GM23338 (cell line): Measurements from ENCODE around the gene MAN1B1. TPM values are rescaled to one million over a fixed set of nuclear protein-coding genes. Genes with fewer than 3 reads are reported as not detected.

Source experiments
- ATAC-seq: fragments of 200-7000 bp; cut with Tn5 transposase; 3 replicates; pipeline ENCODE4 v1.9.1; 2020
- DNase-seq: peaks from one replicate; pipeline ENCODE4 v3.0.0-alpha.2; 2015; ENCODE audit warnings: low spot score
- H2AFZ ChIP-seq: fragments of 200-600 bp; sonication (generic); 2 replicates; pipeline ENCODE4 v1.8.0; 2016; ENCODE audit warnings: antibody characterized with exemption, mild to moderate bottlenecking, moderate library complexity
- H3F3A ChIP-seq: fragments of 200-600 bp; sonication (generic); replicated peaks from 2 replicates; pipeline ENCODE4 v1.8.0; 2017; ENCODE audit warnings: antibody characterized with exemption, mixed run types, low read depth
- H3K27ac ChIP-seq: fragments of 200-600 bp; sonication (generic); 2 replicates; pipeline ENCODE4 v1.6.1; 2016; ENCODE audit warnings: low read depth
- H3K27me3 ChIP-seq: fragments of 200-600 bp; sonication (generic); 2 replicates; pipeline ENCODE4 v1.8.0; 2016; ENCODE audit warnings: mild to moderate bottlenecking, mixed run types, moderate library complexity; ENCODE audit not compliant: insufficient read depth
- H3K36me3 ChIP-seq: fragments of 200-600 bp; sonication (generic); 2 replicates; pipeline ENCODE4 v1.8.0; 2016; ENCODE audit warnings: mild to moderate bottlenecking; ENCODE audit not compliant: insufficient read depth
- H3K4me1 ChIP-seq: fragments of 200-600 bp; sonication (generic); 2 replicates; pipeline ENCODE4 v1.8.0; 2016; ENCODE audit warnings: mild to moderate bottlenecking, moderate library complexity; ENCODE audit not compliant: insufficient read depth
- H3K4me2 ChIP-seq: fragments of 200-600 bp; sonication (generic); 2 replicates; pipeline ENCODE4 v1.7.1; 2017; ENCODE audit warnings: mixed run types
- H3K4me3 ChIP-seq: fragments of 200-600 bp; sonication (generic); 2 replicates; pipeline ENCODE4 v1.6.1; 2016; ENCODE audit warnings: mixed run types
- H3K79me2 ChIP-seq: fragments of 200-600 bp; sonication (generic); replicated peaks from 2 replicates; pipeline ENCODE4 v1.8.0; 2017; ENCODE audit warnings: mild to moderate bottlenecking; ENCODE audit not compliant: insufficient read depth
- H3K9me2 ChIP-seq: fragments of 200-600 bp; sonication (generic); 2 replicates; pipeline ENCODE4 v1.8.0; 2017; ENCODE audit not compliant: insufficient read depth
- H4K20me1 ChIP-seq: fragments of 200-600 bp; sonication (generic); replicated peaks from 2 replicates; pipeline ENCODE4 v1.8.0; 2017; ENCODE audit warnings: mild to moderate bottlenecking; ENCODE audit not compliant: insufficient read depth
- H3K27ac Mint-ChIP-seq: 2 replicates; pipeline ENCODE4 v1.8.0; 2020; ENCODE audit warnings: inconsistent platforms, mild to moderate bottlenecking, moderate library complexity, mixed read lengths
- H3K27me3 Mint-ChIP-seq: 3 replicates; pipeline ENCODE4 v1.8.0; 2022; ENCODE audit warnings: low read depth, mild to moderate bottlenecking, moderate library complexity, mixed read lengths, inconsistent platforms; ENCODE audit not compliant: insufficient read depth, poor library complexity
- H3K36me3 Mint-ChIP-seq: 3 replicates; pipeline ENCODE4 v1.8.0; 2021; ENCODE audit warnings: low read depth, mild to moderate bottlenecking, inconsistent platforms, moderate library complexity, mixed read lengths
- H3K4me1 Mint-ChIP-seq: 3 replicates; pipeline ENCODE4 v1.8.0; 2020; ENCODE audit warnings: mild to moderate bottlenecking, inconsistent platforms, mixed read lengths
- H3K4me3 Mint-ChIP-seq: 3 replicates; pipeline ENCODE4 v1.8.0; 2021; ENCODE audit warnings: moderate library complexity, mild to moderate bottlenecking, inconsistent platforms, mixed read lengths
- H3K9me3 Mint-ChIP-seq: 3 replicates; pipeline ENCODE4 v1.8.0; 2020; ENCODE audit warnings: moderate library complexity, mild to moderate bottlenecking, inconsistent platforms, mixed read lengths
- EZH2 ChIP-seq: fragments of 200-600 bp; sonication (generic); IDR thresholded peaks from one replicate; pipeline ENCODE4 v1.8.0; 2017; ENCODE audit warnings: antibody characterized with exemption, mild to moderate bottlenecking, low read depth; ENCODE audit not compliant: unreplicated experiment
- EZH2phosphoT487 ChIP-seq: fragments of 200-600 bp; sonication (generic); IDR thresholded peaks from one replicate; pipeline ENCODE4 v1.8.1; 2018; ENCODE audit warnings: antibody characterized with exemption; ENCODE audit not compliant: unreplicated experiment
- JUNB ChIP-seq: IDR thresholded peaks from one replicate; pipeline ENCODE4 v1.6.1; 2016; ENCODE audit warnings: antibody characterized with exemption; ENCODE audit not compliant: unreplicated experiment
- NANOG ChIP-seq: IDR thresholded peaks from 2 replicates; pipeline ENCODE4 v1.6.1; 2016; ENCODE audit warnings: antibody characterized with exemption, borderline replicate concordance
- POLR2AphosphoS5 ChIP-seq: IDR thresholded peaks from 2 replicates; pipeline ENCODE4 v1.6.1; 2016; ENCODE audit warnings: antibody characterized with exemption, low read depth
- STAT1 ChIP-seq: IDR thresholded peaks from one replicate; pipeline ENCODE4 v1.6.1; 2016; ENCODE audit warnings: antibody characterized with exemption; ENCODE audit not compliant: unreplicated experiment
- ZNF114 ChIP-seq: fragments of 250-450 bp; sonication (Bioruptor Pico); IDR thresholded peaks from 2 replicates; pipeline ENCODE4 v1.5.0; 2020; ENCODE audit warnings: mild to moderate bottlenecking, moderate library complexity
- ZNF331 ChIP-seq: fragments of 250-450 bp; sonication (Bioruptor Pico); IDR thresholded peaks from 2 replicates; pipeline ENCODE4 v1.5.0; 2020; ENCODE audit warnings: low read depth, mild to moderate bottlenecking, moderate library complexity
- polyA plus RNA-seq: library from polyadenylated mRNA; unstranded; fragments of >200 nt; fragmentation: Nextera tagmentation; extraction: Ambion mirVana; gene quantifications from 2 replicates; pipeline ENCODE4 v1.2.1, GENCODE V29; 2016
- total RNA-seq: library from RNA; depleted of rRNA; stranded (reverse); fragments of >200 nt; shearing (Covaris generic); gene quantifications from 2 replicates; pipeline ENCODE4 v1.2.3, GENCODE V29; 2014
- TF ChIP-seq, protein P1 (sequence below): IDR thresholded peaks from 2 replicates; pipeline ENCODE4 v1.6.1; 2016; ENCODE audit warnings: antibody characterized with exemption
- TF ChIP-seq, protein P2 (sequence below): IDR thresholded peaks from one replicate; pipeline ENCODE4 v1.6.1; 2018; ENCODE audit warnings: antibody characterized with exemption; ENCODE audit not compliant: unreplicated experiment
- TF ChIP-seq, protein P3 (sequence below), 2 experiments: fragments of 200-600 bp in 1 of 2; sonication (generic) in 1 of 2; conservative IDR thresholded peaks; 2 replicates each; pipeline versions ENCODE4 v1.5.1 to v1.6.1; 2016 to 2017; ENCODE audit warnings: antibody characterized with exemption in 2 of 2, low read depth in 2 of 2, mild to moderate bottlenecking in 2 of 2, moderate library complexity in 1 of 2

The MAN1B1 gene
- total and polyA plus RNA-seq, 2 experiments from 2014 or later, result 15.7 to 39.9 TPM

DNA sequence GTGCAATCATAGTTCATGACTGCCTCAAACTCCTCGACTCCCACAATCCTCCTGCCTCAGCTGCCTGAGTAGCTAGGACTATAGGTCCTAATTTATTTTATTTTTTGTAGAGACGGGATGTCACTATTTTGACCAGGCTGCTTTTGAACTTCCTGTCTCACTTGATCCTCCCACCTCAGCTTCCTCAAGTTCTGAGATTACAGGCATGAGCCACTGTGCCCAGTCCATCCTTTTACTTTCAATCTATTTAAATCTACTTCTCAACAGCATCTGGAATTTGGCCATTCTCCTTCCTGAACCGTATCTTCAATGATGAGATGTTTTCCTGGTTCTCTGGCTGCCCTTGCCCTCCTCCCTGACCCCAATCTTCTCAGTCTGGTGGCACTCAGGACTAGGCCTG, 40.0 kb downstream of the MAN1B1 start (continued):
- TF ChIP-seq NANOG, result no peak
- no peak for TF ChIP-seq JUNB
- TF ChIP-seq, protein P1, sequence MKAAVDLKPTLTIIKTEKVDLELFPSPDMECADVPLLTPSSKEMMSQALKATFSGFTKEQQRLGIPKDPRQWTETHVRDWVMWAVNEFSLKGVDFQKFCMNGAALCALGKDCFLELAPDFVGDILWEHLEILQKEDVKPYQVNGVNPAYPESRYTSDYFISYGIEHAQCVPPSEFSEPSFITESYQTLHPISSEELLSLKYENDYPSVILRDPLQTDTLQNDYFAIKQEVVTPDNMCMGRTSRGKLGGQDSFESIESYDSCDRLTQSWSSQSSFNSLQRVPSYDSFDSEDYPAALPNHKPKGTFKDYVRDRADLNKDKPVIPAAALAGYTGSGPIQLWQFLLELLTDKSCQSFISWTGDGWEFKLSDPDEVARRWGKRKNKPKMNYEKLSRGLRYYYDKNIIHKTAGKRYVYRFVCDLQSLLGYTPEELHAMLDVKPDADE, result no peak
- TF ChIP-seq, protein P2, sequence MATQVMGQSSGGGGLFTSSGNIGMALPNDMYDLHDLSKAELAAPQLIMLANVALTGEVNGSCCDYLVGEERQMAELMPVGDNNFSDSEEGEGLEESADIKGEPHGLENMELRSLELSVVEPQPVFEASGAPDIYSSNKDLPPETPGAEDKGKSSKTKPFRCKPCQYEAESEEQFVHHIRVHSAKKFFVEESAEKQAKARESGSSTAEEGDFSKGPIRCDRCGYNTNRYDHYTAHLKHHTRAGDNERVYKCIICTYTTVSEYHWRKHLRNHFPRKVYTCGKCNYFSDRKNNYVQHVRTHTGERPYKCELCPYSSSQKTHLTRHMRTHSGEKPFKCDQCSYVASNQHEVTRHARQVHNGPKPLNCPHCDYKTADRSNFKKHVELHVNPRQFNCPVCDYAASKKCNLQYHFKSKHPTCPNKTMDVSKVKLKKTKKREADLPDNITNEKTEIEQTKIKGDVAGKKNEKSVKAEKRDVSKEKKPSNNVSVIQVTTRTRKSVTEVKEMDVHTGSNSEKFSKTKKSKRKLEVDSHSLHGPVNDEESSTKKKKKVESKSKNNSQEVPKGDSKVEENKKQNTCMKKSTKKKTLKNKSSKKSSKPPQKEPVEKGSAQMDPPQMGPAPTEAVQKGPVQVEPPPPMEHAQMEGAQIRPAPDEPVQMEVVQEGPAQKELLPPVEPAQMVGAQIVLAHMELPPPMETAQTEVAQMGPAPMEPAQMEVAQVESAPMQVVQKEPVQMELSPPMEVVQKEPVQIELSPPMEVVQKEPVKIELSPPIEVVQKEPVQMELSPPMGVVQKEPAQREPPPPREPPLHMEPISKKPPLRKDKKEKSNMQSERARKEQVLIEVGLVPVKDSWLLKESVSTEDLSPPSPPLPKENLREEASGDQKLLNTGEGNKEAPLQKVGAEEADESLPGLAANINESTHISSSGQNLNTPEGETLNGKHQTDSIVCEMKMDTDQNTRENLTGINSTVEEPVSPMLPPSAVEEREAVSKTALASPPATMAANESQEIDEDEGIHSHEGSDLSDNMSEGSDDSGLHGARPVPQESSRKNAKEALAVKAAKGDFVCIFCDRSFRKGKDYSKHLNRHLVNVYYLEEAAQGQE, result no peak

DNA sequence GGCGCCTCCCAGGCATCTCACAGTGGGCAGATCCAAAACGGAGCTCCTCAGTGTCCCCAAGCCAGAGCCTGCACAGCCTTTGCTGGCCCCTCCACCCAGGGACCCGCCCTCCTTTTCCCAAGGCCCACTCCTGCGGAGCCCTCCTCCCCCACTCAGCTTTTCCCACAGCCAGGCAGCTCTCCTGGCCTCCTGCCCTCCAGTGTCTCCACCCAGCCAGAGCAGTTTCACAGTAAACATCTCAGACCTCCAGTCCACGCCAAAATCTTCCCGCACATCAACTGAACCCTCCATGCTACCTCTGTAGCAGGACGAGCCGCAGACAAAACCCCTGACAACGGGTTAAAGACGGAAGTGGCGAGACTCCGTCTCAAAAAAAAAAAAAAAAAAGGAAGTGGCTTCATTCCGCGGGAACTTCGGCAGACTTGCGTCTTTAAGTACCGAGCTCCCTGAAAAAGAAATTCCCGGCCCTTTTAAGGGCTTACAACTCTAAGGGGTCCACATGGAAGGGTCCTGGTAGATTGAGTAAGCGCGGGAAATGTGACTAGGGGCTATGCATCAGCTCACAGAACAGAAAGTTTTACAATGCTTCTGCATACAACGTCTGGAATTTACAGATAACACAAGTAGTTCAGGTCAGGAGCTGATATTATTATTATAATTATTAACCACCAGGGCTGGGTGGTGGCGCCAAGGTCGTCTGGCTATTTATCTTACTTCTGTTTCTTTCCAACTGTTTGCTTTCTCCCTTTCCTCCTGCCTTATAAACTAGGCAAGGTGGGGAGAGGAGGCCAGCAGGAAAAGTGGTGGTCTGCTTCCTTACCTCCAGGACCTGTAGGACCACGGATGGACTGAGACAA, 40.7 kb downstream of the MAN1B1 start:
- Histone ChIP-seq H3K27ac (no peak overlapping the region), H4K20me1 (no peaks in the 10 kb centered on the region; the same call in 1 of the 2 replicates), H3K4me1 (peaks cover 10% of the 10 kb centered on the region; the same call in 1 of the 2 replicates), H3K4me2 (no peak overlapping the region), H3K79me2 (0 out of 2 replicates have a peak, but pooled peaks cover 8% of the 10 kb centered on the region), H2AFZ (no peak overlapping the region), H3F3A (peaks cover 8% of the 10 kb centered on the region), H3K9me2 (no peaks in the 10 kb centered on the region), H3K27me3 (peaks cover 21% of the 10 kb centered on the region), H3K36me3 (no peaks in the 10 kb centered on the region), H3K4me3 (no peak overlapping the region)
- Mint-ChIP-seq H3K27ac (no peak overlapping the region), H3K4me1 (peaks cover 15% of the 10 kb centered on the region), H3K36me3 (no peaks in the 10 kb centered on the region; the same call in 2 of the 3 replicates), H3K4me3 (peak overlapping the region; percentile 89), H3K9me3 (no peaks in the 10 kb centered on the region; the same call in 2 of the 3 replicates), H3K27me3 (peaks cover 8% of the 10 kb centered on the region)
- DNase-seq (no peak), ATAC-seq (no peak)
- TF ChIP-seq, protein P2, result no peak
- TF ChIP-seq EZH2phosphoT487, result no peak
- no peak for TF ChIP-seq POLR2AphosphoS5
- no peak for TF ChIP-seq NANOG
- TF ChIP-seq, protein P3, sequence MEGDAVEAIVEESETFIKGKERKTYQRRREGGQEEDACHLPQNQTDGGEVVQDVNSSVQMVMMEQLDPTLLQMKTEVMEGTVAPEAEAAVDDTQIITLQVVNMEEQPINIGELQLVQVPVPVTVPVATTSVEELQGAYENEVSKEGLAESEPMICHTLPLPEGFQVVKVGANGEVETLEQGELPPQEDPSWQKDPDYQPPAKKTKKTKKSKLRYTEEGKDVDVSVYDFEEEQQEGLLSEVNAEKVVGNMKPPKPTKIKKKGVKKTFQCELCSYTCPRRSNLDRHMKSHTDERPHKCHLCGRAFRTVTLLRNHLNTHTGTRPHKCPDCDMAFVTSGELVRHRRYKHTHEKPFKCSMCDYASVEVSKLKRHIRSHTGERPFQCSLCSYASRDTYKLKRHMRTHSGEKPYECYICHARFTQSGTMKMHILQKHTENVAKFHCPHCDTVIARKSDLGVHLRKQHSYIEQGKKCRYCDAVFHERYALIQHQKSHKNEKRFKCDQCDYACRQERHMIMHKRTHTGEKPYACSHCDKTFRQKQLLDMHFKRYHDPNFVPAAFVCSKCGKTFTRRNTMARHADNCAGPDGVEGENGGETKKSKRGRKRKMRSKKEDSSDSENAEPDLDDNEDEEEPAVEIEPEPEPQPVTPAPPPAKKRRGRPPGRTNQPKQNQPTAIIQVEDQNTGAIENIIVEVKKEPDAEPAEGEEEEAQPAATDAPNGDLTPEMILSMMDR (conservative IDR thresholded peaks at IDR 0.05; ENCODE audit: low read depth in 2 of 2), result no peak
- TF ChIP-seq EZH2, result no peak
- no peak for TF ChIP-seq STAT1
- no peak for TF ChIP-seq ZNF331 (CRISPR knock-in tag)
- no peak for TF ChIP-seq ZNF114
- no peak for TF ChIP-seq JUNB
